Spinal cord (tissue), 4 donors: ENCODE measurements around the gene ZNF133. TPM values are rescaled to one million over a fixed set of nuclear protein-coding genes. Genes with fewer than 3 reads are reported as not detected.
A peak's percentile ranks its signal among the peaks of the same experiment; 100 is the strongest.

Source experiments
- polyA plus RNA-seq, 2 donors: library from polyadenylated mRNA; unstranded; fragments of 120-200 nt; gene quantifications; one replicate each; pipeline ENCODE4 v1.2.1, GENCODE V29; 2013; ENCODE audit not compliant: insufficient read length in 2 of 2
- small RNA-seq: library from RNA; depleted of rRNA; stranded (forward); fragments of <200 nt; gene quantifications from one replicate; pipeline ENCODE3, GENCODE V24; 2014; ENCODE audit warnings: low replicate concordance
- total RNA-seq, 2 donors: library from RNA; depleted of rRNA in 1 of 2; stranded (reverse); fragments of 120-200 nt in 1 of 2; fragments of >200 nt in 1 of 2; gene quantifications; one replicate each; pipeline versions ENCODE4 v1.2.3 to v1.2.4, GENCODE V29; 2013 to 2014

ZNF133 gene
- total and polyA plus RNA-seq, 4 donors = 24.2 to 36.4 (median 28.6) TPM

Small RNAs within 50 kb of the gene (small RNA-seq; reads per million reads assigned to genes)
- not detected for gene RN7SL14P
- gene RNU2-56P = 0.32 reads per million, percentile 32 among the genes with 10 or more reads in this experiment

Other genes with a start within 250 kb of the ZNF133 start
- gene OVOL2, start 230.6 kb upstream of the ZNF133 start, total RNA-seq = under 1 TPM in 1 of 2 donors, not detected in 1; 0.40 TPM
- under 1 TPM in 1 of 2 donors, not detected in 1; 0.38 TPM for gene OVOL2, start 230.6 kb upstream of the ZNF133 start, polyA plus RNA-seq
- 10 to 100 TPM; 19.6 to 20.5 TPM for gene KAT14, start 150.7 kb upstream of the ZNF133 start, total RNA-seq
- 10 to 100 TPM; 25.3 to 25.8 TPM for gene KAT14, start 150.7 kb upstream of the ZNF133 start, polyA plus RNA-seq
- gene PET117, start 150.7 kb upstream of the ZNF133 start, total RNA-seq = 10 to 100 TPM in 1 of 2 donors, 1 to 10 TPM in 1; 8.7 to 12.7 TPM
- gene PET117, start 150.7 kb upstream of the ZNF133 start, polyA plus RNA-seq = 10 to 100 TPM; 14.6 to 17.9 TPM
- 1 to 10 TPM; 3.2 to 5.8 TPM for gene DZANK1, start 178.5 kb downstream of the ZNF133 start, total RNA-seq
- gene DZANK1, start 178.5 kb downstream of the ZNF133 start, polyA plus RNA-seq = 10 to 100 TPM in 1 of 2 donors, 1 to 10 TPM in 1; 8.3 to 11.1 TPM
- gene POLR3F, start 178.9 kb downstream of the ZNF133 start, total RNA-seq = 10 to 100 TPM; 15.9 to 30.1 TPM
- gene POLR3F, start 178.9 kb downstream of the ZNF133 start, polyA plus RNA-seq = 10 to 100 TPM; 21.0 to 26.0 TPM
- gene RBBP9, start 208.7 kb downstream of the ZNF133 start, total RNA-seq = 10 to 100 TPM; 27.7 to 31.5 TPM
- 10 to 100 TPM; 26.0 to 33.1 TPM for gene RBBP9, start 208.7 kb downstream of the ZNF133 start, polyA plus RNA-seq
- gene SEC23B, start 219.4 kb downstream of the ZNF133 start, total RNA-seq = 10 to 100 TPM; 57.5 to 61.3 TPM
- gene SEC23B, start 219.4 kb downstream of the ZNF133 start, polyA plus RNA-seq = 10 to 100 TPM; 52.4 to 55.7 TPM